Cardiac muscle cell (in vitro differentiated cells and primary cell): ENCODE measurements around the gene EIF5. TPM values are rescaled to one million over a fixed set of nuclear protein-coding genes. Genes with fewer than 3 reads are reported as not detected.
A peak's percentile ranks its signal among the peaks of the same experiment; 100 is the strongest.

Experiments
- DNase-seq, 2 donors: peaks; one replicate each; pipeline versions ENCODE4 v3.0.0 to v3.0.0-alpha.2; 2010 to 2017; ENCODE audit warnings: low read depth in 1 of 2, low spot score in 1 of 2
- H3K27ac ChIP-seq: fragments of 200-600 bp; sonication (generic); 2 replicates; pipeline ENCODE4 v1.5.1; 2016
- H3K27me3 ChIP-seq: fragments of 200-600 bp; sonication (generic); 2 replicates; pipeline ENCODE4 v1.6.0; 2016; ENCODE audit warnings: control low read depth
- H3K36me3 ChIP-seq: fragments of 200-600 bp; sonication (generic); 2 replicates; pipeline ENCODE4 v1.5.1; 2016; ENCODE audit warnings: control low read depth
- H3K4me1 ChIP-seq: fragments of 200-600 bp; sonication (generic); 2 replicates; pipeline ENCODE4 v1.8.1; 2017; ENCODE audit warnings: low read depth, mild to moderate bottlenecking, mixed run types
- H3K4me3 ChIP-seq: fragments of 200-600 bp; sonication (generic); 2 replicates; pipeline ENCODE4 v1.5.1; 2016; ENCODE audit warnings: mild to moderate bottlenecking
- H3K9me3 ChIP-seq: fragments of 200-600 bp; sonication (generic); 2 replicates; pipeline ENCODE4 v1.5.1; 2017; ENCODE audit warnings: low read depth, mild to moderate bottlenecking, control low read depth
- polyA plus RNA-seq: library from polyadenylated mRNA; unstranded; fragments of >200 nt; fragmentation: Nextera tagmentation; extraction: Ambion mirVana; gene quantifications from 2 replicates; pipeline ENCODE4 v1.2.1, GENCODE V29; 2016
- total RNA-seq: library from RNA; depleted of rRNA; stranded (reverse); fragments of >200 nt; gene quantifications from 2 replicates; pipeline ENCODE4 v1.2.3, GENCODE V29; 2016
- TF ChIP-seq, protein P1 (sequence below): IDR thresholded peaks from 2 replicates; pipeline ENCODE4 v1.5.1; 2012; ENCODE audit warnings: low read depth, mild to moderate bottlenecking, low read length

The EIF5 gene
- total and polyA plus RNA-seq, 2 experiments from 2014 or later: 149 to 441 TPM

DNA sequence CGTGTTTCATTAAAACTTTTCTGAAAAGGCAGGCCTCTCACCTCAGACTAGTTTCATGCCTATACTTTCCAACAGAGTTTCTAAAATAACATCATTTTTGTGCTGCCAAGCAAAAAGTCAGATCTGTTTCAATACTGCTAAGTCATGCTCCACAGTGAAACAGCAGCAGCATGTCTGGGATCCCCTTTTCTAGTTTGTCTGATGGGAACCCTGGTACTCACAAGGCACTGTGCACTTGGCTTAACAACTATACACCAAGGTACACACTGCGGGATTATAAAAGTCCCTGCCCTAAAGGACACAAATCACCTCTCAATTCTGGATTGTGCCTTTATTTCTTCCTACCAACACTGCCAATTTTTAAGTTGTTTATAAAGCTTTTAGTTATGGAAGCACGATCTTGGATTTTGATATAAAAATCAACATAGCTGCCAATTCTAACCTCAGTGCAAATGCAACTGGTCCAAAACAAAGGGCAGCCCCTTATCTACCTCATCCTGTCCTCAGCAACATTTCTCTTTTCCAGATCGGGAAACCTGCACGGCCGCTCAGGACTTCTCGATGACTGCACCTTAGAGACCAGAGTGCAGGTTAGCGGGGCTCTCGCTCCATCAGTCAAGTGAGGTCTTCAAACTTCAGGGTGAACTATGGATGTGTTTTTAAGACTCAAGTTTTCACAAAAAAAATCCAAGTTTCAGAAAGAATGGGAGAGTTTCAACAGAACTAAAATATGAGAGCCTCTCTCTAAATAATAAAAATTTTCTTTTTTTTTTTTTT is 1.7 kb upstream of the EIF5 start:
- TF ChIP-seq, protein P1, sequence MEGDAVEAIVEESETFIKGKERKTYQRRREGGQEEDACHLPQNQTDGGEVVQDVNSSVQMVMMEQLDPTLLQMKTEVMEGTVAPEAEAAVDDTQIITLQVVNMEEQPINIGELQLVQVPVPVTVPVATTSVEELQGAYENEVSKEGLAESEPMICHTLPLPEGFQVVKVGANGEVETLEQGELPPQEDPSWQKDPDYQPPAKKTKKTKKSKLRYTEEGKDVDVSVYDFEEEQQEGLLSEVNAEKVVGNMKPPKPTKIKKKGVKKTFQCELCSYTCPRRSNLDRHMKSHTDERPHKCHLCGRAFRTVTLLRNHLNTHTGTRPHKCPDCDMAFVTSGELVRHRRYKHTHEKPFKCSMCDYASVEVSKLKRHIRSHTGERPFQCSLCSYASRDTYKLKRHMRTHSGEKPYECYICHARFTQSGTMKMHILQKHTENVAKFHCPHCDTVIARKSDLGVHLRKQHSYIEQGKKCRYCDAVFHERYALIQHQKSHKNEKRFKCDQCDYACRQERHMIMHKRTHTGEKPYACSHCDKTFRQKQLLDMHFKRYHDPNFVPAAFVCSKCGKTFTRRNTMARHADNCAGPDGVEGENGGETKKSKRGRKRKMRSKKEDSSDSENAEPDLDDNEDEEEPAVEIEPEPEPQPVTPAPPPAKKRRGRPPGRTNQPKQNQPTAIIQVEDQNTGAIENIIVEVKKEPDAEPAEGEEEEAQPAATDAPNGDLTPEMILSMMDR: no peak
- no peaks in the 10 kb centered on the region for H3K27me3 ChIP-seq
- H3K27ac ChIP-seq: peak overlapping the region; percentile 97
- H3K4me1 ChIP-seq: peaks cover 6% of the 10 kb centered on the region
- H3K4me3 ChIP-seq: peak overlapping the region; percentile 89
- H3K36me3 ChIP-seq: peaks cover 20% of the 10 kb centered on the region
- no peaks in the 10 kb centered on the region for H3K9me3 ChIP-seq
- DNase-seq: no peak

DNA sequence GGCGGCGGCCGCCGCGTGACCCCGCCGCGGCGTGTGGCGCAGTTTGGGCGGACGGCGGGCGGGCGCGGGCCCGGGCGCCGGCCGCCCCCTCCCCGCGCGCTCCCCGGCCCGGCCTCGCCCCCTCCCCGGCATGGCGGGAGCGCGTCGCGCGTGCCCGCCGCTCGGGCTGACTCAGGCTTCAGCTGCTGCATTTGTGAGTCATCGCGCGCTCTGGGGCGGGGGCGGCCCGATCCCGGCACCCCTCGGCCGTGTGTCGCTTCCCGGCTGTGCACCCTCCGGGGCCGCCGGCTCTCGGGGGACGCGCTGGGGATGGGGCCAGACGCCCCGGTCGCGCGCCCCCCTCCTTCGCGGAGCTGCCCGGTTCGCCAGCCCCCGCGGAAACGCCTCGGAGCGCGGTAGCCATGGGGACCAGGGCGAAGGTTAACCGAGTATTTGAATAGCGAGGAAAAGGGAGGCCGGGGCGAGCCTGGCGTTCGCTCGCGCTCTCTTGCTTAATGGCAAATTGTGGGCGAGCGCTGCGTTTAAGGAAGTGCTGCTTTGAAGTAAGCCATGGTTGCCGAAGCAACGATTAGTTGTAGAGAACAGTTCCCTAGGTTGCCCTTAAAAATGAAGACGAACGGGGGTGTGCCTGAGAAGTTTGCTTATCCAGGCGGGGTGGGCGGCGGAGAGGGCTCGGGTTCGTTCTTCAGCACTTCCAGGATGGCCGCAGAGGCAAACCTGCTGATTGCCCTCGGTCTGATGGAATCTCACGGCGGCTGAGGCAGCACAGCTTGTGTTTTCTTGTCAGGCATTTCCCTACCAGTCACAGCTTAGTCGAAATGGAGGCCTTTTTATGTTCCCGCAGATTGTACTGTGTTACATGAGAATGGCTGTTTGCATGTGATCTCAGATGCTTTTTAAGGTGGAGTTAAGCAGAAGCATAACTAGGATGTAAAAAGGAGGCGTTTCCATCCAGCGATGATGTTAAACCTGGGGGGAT is 896 bp downstream of the EIF5 start:
- H3K9me3 ChIP-seq: no peaks in the 10 kb centered on the region
- H3K4me3 ChIP-seq: peak overlapping the region; percentile 89
- H3K27me3 ChIP-seq: no peaks in the 10 kb centered on the region
- peaks cover 46% of the 10 kb centered on the region for H3K36me3 ChIP-seq
- H3K4me1 ChIP-seq: peaks cover 6% of the 10 kb centered on the region
- peak; percentile 68 to 72 for DNase-seq
- peak overlapping the region; percentile 98 for H3K27ac ChIP-seq
- TF ChIP-seq, protein P1: no peak

DNA sequence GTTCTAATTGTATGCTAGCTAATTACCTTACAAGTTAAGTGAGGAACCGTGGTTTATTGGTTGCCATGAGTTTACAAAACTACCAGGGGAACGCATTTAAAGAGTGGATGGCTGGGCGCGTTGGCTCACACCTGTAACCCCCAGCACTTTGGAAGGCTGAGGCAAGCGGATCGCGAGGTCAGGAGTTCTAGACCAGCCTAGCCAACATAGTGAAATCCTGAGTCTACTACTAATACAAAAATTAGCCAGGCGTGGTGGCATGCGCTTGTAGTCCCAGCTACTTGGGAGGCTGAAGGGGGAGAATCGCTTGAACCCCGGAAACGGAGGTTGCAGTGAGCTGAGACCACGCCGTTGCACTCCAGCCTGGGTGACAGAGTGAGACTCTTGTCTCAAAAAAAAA is 2.2 kb downstream of the EIF5 start:
- Histone ChIP-seq H3K27ac (no peak overlapping the region), H3K27me3 (no peaks in the 10 kb centered on the region), H3K36me3 (peaks cover 59% of the 10 kb centered on the region), H3K4me3 (peak overlapping the region; percentile 89), H3K4me1 (peaks cover 6% of the 10 kb centered on the region), H3K9me3 (no peaks in the 10 kb centered on the region)
- no peak for DNase-seq
- TF ChIP-seq, protein P1: no peak

DNA sequence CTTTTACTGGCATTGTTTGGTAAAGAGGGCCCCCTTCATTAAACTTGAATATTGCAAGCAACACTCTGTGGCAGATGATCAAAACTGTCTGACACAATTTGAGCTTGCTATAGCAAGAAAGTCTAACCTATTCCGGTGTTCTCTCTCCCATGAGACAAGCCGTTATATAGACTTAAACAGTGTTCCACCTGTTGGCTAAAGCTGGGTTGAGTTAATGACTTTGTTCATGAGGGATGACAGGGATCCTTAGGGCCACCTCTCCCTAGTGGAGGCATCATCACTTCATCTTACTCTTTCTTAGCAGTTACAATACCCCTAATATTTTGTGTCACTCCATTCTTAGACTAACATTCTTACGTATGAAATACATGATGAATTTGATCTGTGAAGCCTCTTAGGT is 3.8 kb downstream of the EIF5 start:
- peaks cover 75% of the 10 kb centered on the region for H3K36me3 ChIP-seq
- TF ChIP-seq, protein P1: no peak
- no peaks in the 10 kb centered on the region for H3K9me3 ChIP-seq
- no peak overlapping the region for H3K4me3 ChIP-seq
- no peak overlapping the region for H3K27ac ChIP-seq
- H3K27me3 ChIP-seq: no peaks in the 10 kb centered on the region
- DNase-seq: no peak
- peaks cover 6% of the 10 kb centered on the region for H3K4me1 ChIP-seq

DNA sequence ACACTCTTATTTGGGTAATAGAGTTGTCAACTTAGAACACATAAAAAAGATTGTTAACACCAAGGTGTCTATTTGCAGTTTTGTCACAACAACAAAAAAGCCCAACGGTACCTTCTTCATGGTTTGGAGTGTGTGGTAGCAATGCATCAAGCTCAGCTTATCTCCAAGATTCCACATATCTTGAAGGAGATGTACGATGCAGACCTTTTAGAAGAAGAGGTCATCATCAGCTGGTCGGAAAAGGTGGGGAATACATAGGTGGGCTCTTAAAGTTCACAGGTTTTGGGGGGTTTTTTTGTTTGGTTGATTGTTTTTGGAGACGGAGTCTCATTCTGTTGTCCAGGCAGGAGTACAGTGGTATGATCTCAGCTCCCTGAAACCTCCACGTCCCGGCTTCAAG is 5.5 kb downstream of the EIF5 start:
- Histone ChIP-seq H3K4me3 (no peak overlapping the region), H3K9me3 (no peaks in the 10 kb centered on the region), H3K4me1 (peaks cover 6% of the 10 kb centered on the region), H3K27me3 (no peaks in the 10 kb centered on the region), H3K36me3 (peaks cover 93% of the 10 kb centered on the region), H3K27ac (no peak overlapping the region)
- TF ChIP-seq, protein P1: no peak
- DNase-seq: no peak
